Esophagus squamous epithelium (tissue), 4 donors: ENCODE results near the gene AKIRIN1.
"Not testable (repeated sequence)": the region's sequence is repeated elsewhere in the genome, so short reads cannot be mapped to it uniquely, and the experiment has no call there.

Experiments used
- POLR2A ChIP-seq, 4 donors: fragments of 450-650 bp; IDR thresholded peaks; one replicate each; pipeline ENCODE4 v1.6.1; 2017; ENCODE audit warnings: antibody characterized with exemption in 4 of 4, mild to moderate bottlenecking in 4 of 4, moderate library complexity in 3 of 4
- TF ChIP-seq, protein P1 (sequence below), 6 experiments: fragments of 450-650 bp in 4 of 6; fragments of 200-600 bp in 2 of 6; sonication (generic) in 2 of 6; IDR thresholded peaks; one replicate each; pipeline ENCODE4 v1.5.1; 2016 to 2019; ENCODE audit warnings: antibody characterized with exemption in 6 of 6, mild to moderate bottlenecking in 4 of 6, moderate library complexity in 4 of 6

DNA sequence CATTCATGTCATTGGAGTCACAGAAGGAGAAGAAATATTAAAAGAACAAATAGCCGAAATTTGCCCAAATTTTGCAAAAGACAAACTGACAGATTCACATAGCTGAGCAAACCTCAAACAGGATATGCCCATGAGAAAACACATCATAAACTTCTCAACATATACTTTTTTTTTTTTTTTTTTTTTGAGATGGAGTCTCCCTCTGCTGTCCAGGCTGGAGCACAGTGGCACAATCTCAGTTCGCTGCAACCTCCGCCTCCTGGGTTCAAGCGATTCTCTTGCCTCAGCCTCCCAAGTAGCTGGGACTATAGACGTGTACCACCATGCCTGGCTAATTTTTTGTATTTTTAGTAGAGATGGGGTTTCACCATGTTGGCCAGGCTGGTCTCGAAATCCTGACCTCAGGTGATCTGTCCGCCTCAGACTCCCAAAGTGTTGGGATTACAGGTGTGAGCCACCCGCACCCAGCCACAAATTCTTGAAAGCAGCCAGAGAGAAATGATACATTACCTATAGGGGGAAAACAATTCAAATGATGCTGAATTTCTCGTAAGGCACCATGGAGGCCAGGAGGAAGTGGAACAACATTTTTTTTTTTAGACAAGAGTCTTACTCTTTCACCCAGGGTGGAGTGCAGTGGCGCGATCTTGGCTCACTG is 60.2 kb downstream of the AKIRIN1 start:
- TF ChIP-seq, protein P1, sequence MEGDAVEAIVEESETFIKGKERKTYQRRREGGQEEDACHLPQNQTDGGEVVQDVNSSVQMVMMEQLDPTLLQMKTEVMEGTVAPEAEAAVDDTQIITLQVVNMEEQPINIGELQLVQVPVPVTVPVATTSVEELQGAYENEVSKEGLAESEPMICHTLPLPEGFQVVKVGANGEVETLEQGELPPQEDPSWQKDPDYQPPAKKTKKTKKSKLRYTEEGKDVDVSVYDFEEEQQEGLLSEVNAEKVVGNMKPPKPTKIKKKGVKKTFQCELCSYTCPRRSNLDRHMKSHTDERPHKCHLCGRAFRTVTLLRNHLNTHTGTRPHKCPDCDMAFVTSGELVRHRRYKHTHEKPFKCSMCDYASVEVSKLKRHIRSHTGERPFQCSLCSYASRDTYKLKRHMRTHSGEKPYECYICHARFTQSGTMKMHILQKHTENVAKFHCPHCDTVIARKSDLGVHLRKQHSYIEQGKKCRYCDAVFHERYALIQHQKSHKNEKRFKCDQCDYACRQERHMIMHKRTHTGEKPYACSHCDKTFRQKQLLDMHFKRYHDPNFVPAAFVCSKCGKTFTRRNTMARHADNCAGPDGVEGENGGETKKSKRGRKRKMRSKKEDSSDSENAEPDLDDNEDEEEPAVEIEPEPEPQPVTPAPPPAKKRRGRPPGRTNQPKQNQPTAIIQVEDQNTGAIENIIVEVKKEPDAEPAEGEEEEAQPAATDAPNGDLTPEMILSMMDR (IDR thresholded peaks at IDR 0.05) = not testable (repeated sequence)
- not testable (repeated sequence) for TF ChIP-seq POLR2A (IDR thresholded peaks at IDR 0.05)
